HepG2 (cell line): ENCODE results near the gene SLC2A2. TPM values are rescaled to one million over a fixed set of nuclear protein-coding genes. Genes with fewer than 3 reads are reported as not detected.

Experiments used
- CREB1 ChIP-seq, 2 experiments: fragments of 450-650 bp in 1 of 2; IDR thresholded peaks; 2 replicates each; pipeline ENCODE4 v1.6.1; 2016 to 2017; ENCODE audit warnings: control low read depth in 1 of 2, mild to moderate bottlenecking in 1 of 2, missing compliant biosample characterization in 1 of 2, missing genetic modification characterization in 1 of 2
- ELF4 ChIP-seq: sonication (generic); formaldehyde crosslinking; IDR thresholded peaks from 2 replicates; pipeline ENCODE4 v1.5.0; 2020; ENCODE audit warnings: missing genetic modification reagents, mild to moderate bottlenecking, moderate library complexity, borderline replicate concordance
- HOMEZ ChIP-seq: IDR thresholded peaks from 2 replicates; pipeline ENCODE4 v1.6.1; 2016; ENCODE audit warnings: low read depth
- IRF2 ChIP-seq: IDR thresholded peaks from 2 replicates; pipeline ENCODE4 v1.6.1; 2018; ENCODE audit warnings: missing genetic modification reagents, missing compliant biosample characterization
- MAFK ChIP-seq, 2 experiments: IDR thresholded peaks in 1 of 2; conservative IDR thresholded peaks in 1 of 2; 2 replicates each; pipeline ENCODE4 v1.6.1; 2011; ENCODE audit warnings: improper control_type of control experiment in 2 of 2, low read length in 2 of 2
- MAZ ChIP-seq, 2 experiments: sonication (generic) in 1 of 2; formaldehyde crosslinking in 1 of 2; IDR thresholded peaks; 2 replicates each; pipeline versions ENCODE4 v1.5.0 to v1.6.1; 2012 to 2020; ENCODE audit warnings: low read depth in 2 of 2, mild to moderate bottlenecking in 2 of 2, borderline replicate concordance in 1 of 2, improper control_type of control experiment in 1 of 2, low read length in 1 of 2, missing genetic modification reagents in 1 of 2, moderate library complexity in 1 of 2
- MEF2D ChIP-seq: sonication (generic); formaldehyde crosslinking; IDR thresholded peaks from 2 replicates; pipeline ENCODE4 v1.5.1; 2020; ENCODE audit warnings: mild to moderate bottlenecking, missing genetic modification reagents
- MLLT10 ChIP-seq: sonication (generic); formaldehyde crosslinking; IDR thresholded peaks from 2 replicates; pipeline ENCODE4 v1.4.0; 2020; ENCODE audit warnings: missing genetic modification reagents
- NRL ChIP-seq: sonication (generic); formaldehyde crosslinking; IDR thresholded peaks from 2 replicates; pipeline ENCODE4 v1.5.0; 2020; ENCODE audit warnings: missing genetic modification reagents, mild to moderate bottlenecking, moderate library complexity, borderline replicate concordance
- PRPF4 ChIP-seq: fragments of 200-400 bp; formaldehyde crosslinking; IDR thresholded peaks from 2 replicates; pipeline ENCODE4 v1.6.1; 2016; ENCODE audit warnings: low read length, low read depth; ENCODE audit not compliant: poor library complexity, severe bottlenecking
- RCOR2 ChIP-seq: IDR thresholded peaks from 2 replicates; pipeline ENCODE4 v1.6.1; 2016; ENCODE audit warnings: missing biosample characterization, missing genetic modification reagents
- RFX3 ChIP-seq: IDR thresholded peaks from 2 replicates; pipeline ENCODE4 v1.6.1; 2016; ENCODE audit warnings: missing biosample characterization, missing genetic modification reagents
- SMAD9 ChIP-seq: sonication (generic); formaldehyde crosslinking; IDR thresholded peaks from 2 replicates; pipeline ENCODE4 v1.5.1; 2020; ENCODE audit warnings: mild to moderate bottlenecking, missing genetic modification reagents
- SPEN ChIP-seq: sonication (generic); formaldehyde crosslinking; IDR thresholded peaks from 2 replicates; pipeline ENCODE4 v1.5.1; 2020; ENCODE audit warnings: low read depth, mild to moderate bottlenecking, missing genetic modification reagents
- TEAD3 ChIP-seq: optimal IDR thresholded peaks from 2 replicates; pipeline ENCODE3; 2016; ENCODE audit warnings: borderline replicate concordance
- ZBTB3 ChIP-seq: sonication (generic); formaldehyde crosslinking; IDR thresholded peaks from 2 replicates; pipeline ENCODE4 v1.4.0; 2020; ENCODE audit warnings: low read depth, mild to moderate bottlenecking, moderate library complexity, missing genetic modification reagents, borderline replicate concordance
- ZFX ChIP-seq: sonication (generic); formaldehyde crosslinking; IDR thresholded peaks from 2 replicates; pipeline ENCODE4 v1.4.0; 2020; ENCODE audit warnings: mild to moderate bottlenecking, low read depth, missing genetic modification reagents, moderate library complexity
- ZNF788 ChIP-seq: sonication (generic); formaldehyde crosslinking; IDR thresholded peaks from 2 replicates; pipeline ENCODE4 v1.5.0; 2020; ENCODE audit warnings: mild to moderate bottlenecking, missing genetic modification reagents, borderline replicate concordance
- polyA plus RNA-seq, 8 experiments: library from polyadenylated mRNA; depleted of rRNA in 3 of 8; stranded (reverse) in 7 of 8; unstranded in 1 of 8; fragments of >200 nt; fragmentation: Illumina TruSeq in 4 of 8; extraction: Trizol in 4 of 8; gene quantifications; 2 replicates each; pipeline versions ENCODE4 v1.2.1 to v1.2.3, GENCODE V29; 2011 to 2016; ENCODE audit warnings: low read depth in 4 of 8, missing spikeins in 1 of 8, mixed read lengths in 1 of 8; ENCODE audit not compliant: insufficient read depth in 1 of 8
- total RNA-seq, 5 experiments: library from RNA; depleted of rRNA; stranded (reverse); fragments of >200 nt; fragmentation: Illumina TruSeq; extraction: Trizol; gene quantifications; 2 replicates each; pipeline ENCODE4 v1.2.3, GENCODE V29; 2016; ENCODE audit warnings: low read depth in 1 of 5
- TF ChIP-seq, protein P1 (sequence below): sonication (generic); formaldehyde crosslinking; IDR thresholded peaks from 2 replicates; pipeline ENCODE4 v1.9.0; 2021; ENCODE audit warnings: missing genetic modification reagents, mild to moderate bottlenecking, borderline replicate concordance
- TF ChIP-seq, protein P2 (sequence below): fragments of 450-650 bp; IDR thresholded peaks from 2 replicates; pipeline ENCODE4 v1.6.1; 2016
- TF ChIP-seq, protein P3 (sequence below): sonication (generic); formaldehyde crosslinking; IDR thresholded peaks from 2 replicates; pipeline ENCODE4 v1.4.0; 2020; ENCODE audit warnings: missing genetic modification reagents, mild to moderate bottlenecking, borderline replicate concordance

SLC2A2 gene
- total and polyA plus RNA-seq, 2 of the 13 experiments (the other 11 are each of a cell fraction or from before 2014, with no cell fraction given), result 19.5 to 23.2 TPM

- TF ChIP-seq MAZ (IDR thresholded peaks at IDR 0.05; ENCODE audit: borderline replicate concordance, low read depth, low read length), result no peak
- TF ChIP-seq MAZ (CRISPR knock-in tag; IDR thresholded peaks at IDR 0.05; ENCODE audit: low read depth), result no peak
- TF ChIP-seq TEAD3, result peak; percentile 94
- no peak for TF ChIP-seq SMAD9
- TF ChIP-seq PRPF4, result no peak
- TF ChIP-seq RCOR2, result peak; percentile 96
- TF ChIP-seq, protein P1, sequence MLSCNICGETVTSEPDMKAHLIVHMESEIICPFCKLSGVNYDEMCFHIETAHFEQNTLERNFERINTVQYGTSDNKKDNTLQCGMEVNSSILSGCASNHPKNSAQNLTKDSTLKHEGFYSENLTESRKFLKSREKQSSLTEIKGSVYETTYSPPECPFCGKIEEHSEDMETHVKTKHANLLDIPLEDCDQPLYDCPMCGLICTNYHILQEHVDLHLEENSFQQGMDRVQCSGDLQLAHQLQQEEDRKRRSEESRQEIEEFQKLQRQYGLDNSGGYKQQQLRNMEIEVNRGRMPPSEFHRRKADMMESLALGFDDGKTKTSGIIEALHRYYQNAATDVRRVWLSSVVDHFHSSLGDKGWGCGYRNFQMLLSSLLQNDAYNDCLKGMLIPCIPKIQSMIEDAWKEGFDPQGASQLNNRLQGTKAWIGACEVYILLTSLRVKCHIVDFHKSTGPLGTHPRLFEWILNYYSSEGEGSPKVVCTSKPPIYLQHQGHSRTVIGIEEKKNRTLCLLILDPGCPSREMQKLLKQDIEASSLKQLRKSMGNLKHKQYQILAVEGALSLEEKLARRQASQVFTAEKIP (CRISPR knock-in tag), result no peak
- no peak; the same call in 1 of the 2 replicates for TF ChIP-seq CREB1 (IDR thresholded peaks at IDR 0.05)
- TF ChIP-seq CREB1 (CRISPR knock-in tag; IDR thresholded peaks at IDR 0.05), result peak; percentile 84
- TF ChIP-seq MAFK (conservative IDR thresholded peaks at IDR 0.05 in 1 of 2, IDR thresholded peaks at IDR 0.05 in 1 of 2; ENCODE audit: low read length in 2 of 2), result peak; percentile 4 to 22; a peak in 3 of 4 replicates
- peak; percentile 34; the same call in 1 of the 2 replicates for TF ChIP-seq RFX3 (CRISPR knock-in tag)
- peak; percentile 93 for TF ChIP-seq IRF2 (CRISPR knock-in tag)
- TF ChIP-seq, protein P2, sequence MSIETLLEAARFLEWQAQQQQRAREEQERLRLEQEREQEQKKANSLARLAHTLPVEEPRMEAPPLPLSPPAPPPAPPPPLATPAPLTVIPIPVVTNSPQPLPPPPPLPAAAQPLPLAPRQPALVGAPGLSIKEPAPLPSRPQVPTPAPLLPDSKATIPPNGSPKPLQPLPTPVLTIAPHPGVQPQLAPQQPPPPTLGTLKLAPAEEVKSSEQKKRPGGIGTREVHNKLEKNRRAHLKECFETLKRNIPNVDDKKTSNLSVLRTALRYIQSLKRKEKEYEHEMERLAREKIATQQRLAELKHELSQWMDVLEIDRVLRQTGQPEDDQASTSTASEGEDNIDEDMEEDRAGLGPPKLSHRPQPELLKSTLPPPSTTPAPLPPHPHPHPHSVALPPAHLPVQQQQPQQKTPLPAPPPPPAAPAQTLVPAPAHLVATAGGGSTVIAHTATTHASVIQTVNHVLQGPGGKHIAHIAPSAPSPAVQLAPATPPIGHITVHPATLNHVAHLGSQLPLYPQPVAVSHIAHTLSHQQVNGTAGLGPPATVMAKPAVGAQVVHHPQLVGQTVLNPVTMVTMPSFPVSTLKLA, result peak; percentile 76
- no peak for TF ChIP-seq MLLT10
- no peak for TF ChIP-seq ELF4 (CRISPR knock-in tag)
- TF ChIP-seq HOMEZ, result peak; percentile 96
- no peak for TF ChIP-seq ZNF788 (CRISPR knock-in tag)
- TF ChIP-seq ZFX, result 0 out of 2 replicates have a peak, but pooled peaks have one; percentile 37
- peak; percentile 78; the same call in 1 of the 2 replicates for TF ChIP-seq ZBTB3 (CRISPR knock-in tag)
- TF ChIP-seq SPEN (CRISPR knock-in tag), result peak; percentile 54; the same call in 1 of the 2 replicates
- TF ChIP-seq, protein P3, sequence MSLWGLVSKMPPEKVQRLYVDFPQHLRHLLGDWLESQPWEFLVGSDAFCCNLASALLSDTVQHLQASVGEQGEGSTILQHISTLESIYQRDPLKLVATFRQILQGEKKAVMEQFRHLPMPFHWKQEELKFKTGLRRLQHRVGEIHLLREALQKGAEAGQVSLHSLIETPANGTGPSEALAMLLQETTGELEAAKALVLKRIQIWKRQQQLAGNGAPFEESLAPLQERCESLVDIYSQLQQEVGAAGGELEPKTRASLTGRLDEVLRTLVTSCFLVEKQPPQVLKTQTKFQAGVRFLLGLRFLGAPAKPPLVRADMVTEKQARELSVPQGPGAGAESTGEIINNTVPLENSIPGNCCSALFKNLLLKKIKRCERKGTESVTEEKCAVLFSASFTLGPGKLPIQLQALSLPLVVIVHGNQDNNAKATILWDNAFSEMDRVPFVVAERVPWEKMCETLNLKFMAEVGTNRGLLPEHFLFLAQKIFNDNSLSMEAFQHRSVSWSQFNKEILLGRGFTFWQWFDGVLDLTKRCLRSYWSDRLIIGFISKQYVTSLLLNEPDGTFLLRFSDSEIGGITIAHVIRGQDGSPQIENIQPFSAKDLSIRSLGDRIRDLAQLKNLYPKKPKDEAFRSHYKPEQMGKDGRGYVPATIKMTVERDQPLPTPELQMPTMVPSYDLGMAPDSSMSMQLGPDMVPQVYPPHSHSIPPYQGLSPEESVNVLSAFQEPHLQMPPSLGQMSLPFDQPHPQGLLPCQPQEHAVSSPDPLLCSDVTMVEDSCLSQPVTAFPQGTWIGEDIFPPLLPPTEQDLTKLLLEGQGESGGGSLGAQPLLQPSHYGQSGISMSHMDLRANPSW, result no peak
- no peak for TF ChIP-seq NRL
- peak; percentile 88 for TF ChIP-seq MEF2D (CRISPR knock-in tag)
These were observed 24.4 kb downstream of the SLC2A2 start (continued) for GRCh38 chr3:171001957-171002694.
